Measurements from ENCODE around the gene CPTP. TPM values are rescaled to one million over a fixed set of nuclear protein-coding genes. Genes with fewer than 3 reads are reported as not detected.

CPTP gene
- total RNA-seq, 1 experiment from 2014 or later: 14.0 TPM

DNA sequence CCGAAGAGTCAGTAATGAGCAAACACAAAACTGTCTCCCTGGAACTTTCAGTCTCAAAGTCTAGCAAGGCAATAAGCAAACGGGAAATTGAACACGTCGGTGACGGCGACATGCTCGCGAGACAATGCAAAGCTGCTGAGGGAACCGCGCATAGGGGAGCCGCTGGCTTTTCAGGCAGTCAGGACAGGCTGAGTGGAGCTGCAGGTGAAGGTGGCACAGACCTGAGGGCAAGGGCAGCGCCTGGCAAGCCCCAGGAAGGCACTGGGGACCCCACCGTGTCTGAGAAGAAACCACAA is 5.0 kb upstream of the CPTP start:
- no CpG with 5 or more reads among the region's 13 CpGs for WGBS (ENCODE audit: extremely low coverage, insufficient read length, low lambda C conversion rate)
- H3K9me3 ChIP-seq (ENCODE audit: control insufficient read depth, low read depth, low read length): no peaks in the 10 kb centered on the region
- H3K27me3 ChIP-seq (ENCODE audit: insufficient read depth, low read length): no peaks in the 10 kb centered on the region
- no peak overlapping the region for H3K27ac ChIP-seq (ENCODE audit: insufficient read length, low read depth, low read length)
- H3K23me2 ChIP-seq (ENCODE audit: insufficient read length, low read depth, low read length, poor library complexity, severe bottlenecking): peaks cover 4% of the 10 kb centered on the region
- peaks cover 16 to 60% (median 50%) of the 10 kb centered on the region in 3 experiments; a peak in 6 of 7 replicates for H3K36me3 Mint-ChIP-seq (ENCODE audit: insufficient read depth in 1 of 3, low read depth in 3 of 3)
- no peak overlapping the region for H4K5ac ChIP-seq (ENCODE audit: insufficient read length, low read depth, low read length)
- no peaks in the 10 kb centered on the region; the same call in 1 of the 2 replicates for H3K4me1 ChIP-seq (ENCODE audit: insufficient read depth, low read length)
- no peak for DNase-seq
- H3K79me2 ChIP-seq (ENCODE audit: insufficient read depth, low read length): peaks cover 17% of the 10 kb centered on the region; the same call in 1 of the 2 replicates
- no peak overlapping the region for H2AK5ac ChIP-seq (ENCODE audit: insufficient read length, low read length)
- no peak overlapping the region for H3K56ac ChIP-seq (ENCODE audit: insufficient read length, low read depth, low read length)
- no peak overlapping the region for H4K91ac ChIP-seq (ENCODE audit: insufficient read length, low read depth, low read length)
- H3K9me3 Mint-ChIP-seq: no peaks in the 10 kb centered on the region
- H3K4me1 Mint-ChIP-seq: peaks cover 10 to 29% of the 10 kb centered on the region in 2 experiments
- TF ChIP-seq, protein P1, sequence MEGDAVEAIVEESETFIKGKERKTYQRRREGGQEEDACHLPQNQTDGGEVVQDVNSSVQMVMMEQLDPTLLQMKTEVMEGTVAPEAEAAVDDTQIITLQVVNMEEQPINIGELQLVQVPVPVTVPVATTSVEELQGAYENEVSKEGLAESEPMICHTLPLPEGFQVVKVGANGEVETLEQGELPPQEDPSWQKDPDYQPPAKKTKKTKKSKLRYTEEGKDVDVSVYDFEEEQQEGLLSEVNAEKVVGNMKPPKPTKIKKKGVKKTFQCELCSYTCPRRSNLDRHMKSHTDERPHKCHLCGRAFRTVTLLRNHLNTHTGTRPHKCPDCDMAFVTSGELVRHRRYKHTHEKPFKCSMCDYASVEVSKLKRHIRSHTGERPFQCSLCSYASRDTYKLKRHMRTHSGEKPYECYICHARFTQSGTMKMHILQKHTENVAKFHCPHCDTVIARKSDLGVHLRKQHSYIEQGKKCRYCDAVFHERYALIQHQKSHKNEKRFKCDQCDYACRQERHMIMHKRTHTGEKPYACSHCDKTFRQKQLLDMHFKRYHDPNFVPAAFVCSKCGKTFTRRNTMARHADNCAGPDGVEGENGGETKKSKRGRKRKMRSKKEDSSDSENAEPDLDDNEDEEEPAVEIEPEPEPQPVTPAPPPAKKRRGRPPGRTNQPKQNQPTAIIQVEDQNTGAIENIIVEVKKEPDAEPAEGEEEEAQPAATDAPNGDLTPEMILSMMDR (conservative IDR thresholded peaks at IDR 0.05): no peak
- no peak overlapping the region for H2AFZ ChIP-seq (ENCODE audit: low read length)
- no peak overlapping the region for H3K4me3 Mint-ChIP-seq
- no peak overlapping the region for H2BK12ac ChIP-seq (ENCODE audit: insufficient read length, low read depth, low read length)
- no peak overlapping the region for H3K4ac ChIP-seq (ENCODE audit: low read depth, low read length)
- no peak overlapping the region for H3K27ac Mint-ChIP-seq
- no peak overlapping the region for H4K8ac ChIP-seq (replicated peaks; ENCODE audit: insufficient read length, low read depth, low read length)
- peaks cover 8% of the 10 kb centered on the region for H3K79me1 ChIP-seq (ENCODE audit: insufficient read depth, low read depth, low read length, poor library complexity, severe bottlenecking)
- H2BK15ac ChIP-seq (ENCODE audit: low read depth, low read length): no peak overlapping the region
- no peaks in the 10 kb centered on the region for H3K27me3 Mint-ChIP-seq (ENCODE audit: low read depth)
- H3K9ac ChIP-seq (ENCODE audit: extremely low read depth, insufficient read length, low read length): no peak overlapping the region
- H3K14ac ChIP-seq (ENCODE audit: insufficient read depth, low read length): no peak overlapping the region
- no peak overlapping the region for H2BK5ac ChIP-seq (ENCODE audit: insufficient read length, low read length)
- H2BK120ac ChIP-seq (ENCODE audit: low read depth, low read length, poor library complexity, severe bottlenecking): no peak overlapping the region
- no peak overlapping the region for H3K4me2 ChIP-seq (ENCODE audit: insufficient read depth, insufficient read length, low read length)
- H2BK20ac ChIP-seq (ENCODE audit: low read depth, low read length, poor library complexity, severe bottlenecking): no peak overlapping the region
- peaks cover 5% of the 10 kb centered on the region for H4K20me1 ChIP-seq (ENCODE audit: control insufficient read depth, insufficient read depth, insufficient read length)
- H3K18ac ChIP-seq (ENCODE audit: insufficient read length, low read depth, low read length): no peak overlapping the region
- no peak overlapping the region for H3K23ac ChIP-seq (ENCODE audit: insufficient read length, low read depth, low read length)
- H3T11ph ChIP-seq (ENCODE audit: low read length): no peak overlapping the region
